HepG2 (cell line): ENCODE data around the gene PRSS12. TPM values are rescaled to one million over a fixed set of nuclear protein-coding genes. Genes with fewer than 3 reads are reported as not detected.
A peak's percentile ranks its signal among the peaks of the same experiment; 100 is the strongest.
"Not testable (repeated sequence)": the region's sequence is repeated elsewhere in the genome, so short reads cannot be mapped to it uniquely, and the experiment has no call there.

ENCODE experiments used
- ATAC-seq: fragments of 200-7000 bp; cut with Tn5 transposase; 3 replicates; pipeline ENCODE4 v1.9.1; 2020; ENCODE audit warnings: mild to moderate bottlenecking, moderate library complexity
- BruUV-seq: library from RNA; stranded (reverse); fragments of 400-500 nt; replicated peaks from 2 replicates; lab custom pipeline; 2021; lab: Mats Ljungman, UMichigan
- CTCF ChIA-PET: fragments of 300-600 bp; formaldehyde crosslinking; extraction: SDS; loops from one replicate; lab custom pipeline; 2021; ENCODE audit warnings: low total read pairs, inconsistent platforms, low intra/inter-chr PET ratio; lab: Yijun Ruan, JAX
- POLR2A ChIA-PET: fragments of 350-600 bp; sonication (Branson Sonifier 250); formaldehyde crosslinking; loops from one replicate; lab custom pipeline; 2020; ENCODE audit warnings: antibody characterized with exemption, inconsistent platforms; lab: Yijun Ruan, JAX
- DNase-seq: peaks from one replicate; pipeline ENCODE4 v3.0.0-alpha.2; 2015; ENCODE audit warnings: low spot score
- FAIRE-seq: peaks from 3 replicates; lab custom pipeline; 2011; peaks lifted over from hg19 to GRCh38; lab: Jason Lieb, UNC
- H2AFZ ChIP-seq: one replicate; pipeline ENCODE4 v1.6.1; 2011; ENCODE audit warnings: low read length, inconsistent platforms
- H3K27ac ChIP-seq: fragments of 300-600 bp; 3 replicates; pipeline ENCODE4 v1.8.0; 2011; ENCODE audit warnings: mixed run types, mild to moderate bottlenecking, mixed read lengths, low read length, inconsistent platforms; ENCODE audit not compliant: insufficient read depth; ENCODE audit errors: extremely low read length
- H3K27me3 ChIP-seq, 2 experiments: fragments of 200-600 bp in 1 of 2; 2 replicates in 1 of 2; 3 replicates in 1 of 2; pipeline versions ENCODE4 v1.6.0 to v1.8.0; 2011; ENCODE audit warnings: low read length in 2 of 2, mild to moderate bottlenecking in 2 of 2, moderate library complexity in 2 of 2, inconsistent platforms in 1 of 2; ENCODE audit not compliant: insufficient read depth in 2 of 2, control insufficient read depth in 1 of 2
- H3K36me3 ChIP-seq, 2 experiments: fragments of 200-600 bp in 1 of 2; replicated peaks in 1 of 2; 2 replicates in 1 of 2; 3 replicates in 1 of 2; pipeline versions ENCODE4 v1.5.1 to v1.8.0; 2011; ENCODE audit warnings: low read length in 2 of 2, inconsistent platforms in 1 of 2; ENCODE audit not compliant: insufficient read depth in 2 of 2, control insufficient read depth in 1 of 2
- H3K4me1 ChIP-seq: 2 replicates; pipeline ENCODE4 v1.5.1; 2012; ENCODE audit warnings: low read length, inconsistent platforms; ENCODE audit not compliant: insufficient read depth
- H3K4me2 ChIP-seq: 2 replicates; pipeline ENCODE4 v1.6.0; 2011; ENCODE audit warnings: low read depth, low read length, inconsistent platforms
- H3K4me3 ChIP-seq, 3 experiments: fragments of 200-600 bp in 1 of 3; sonication (generic), shearing (Covaris generic) in 1 of 3; replicated peaks in 1 of 3; 2 replicates each; pipeline ENCODE4 v1.5.1; 2011 to 2016; ENCODE audit warnings: low read length in 3 of 3, inconsistent platforms in 2 of 3, low read depth in 2 of 3, mild to moderate bottlenecking in 2 of 3, control low read depth in 1 of 3, mixed read lengths in 1 of 3; ENCODE audit not compliant: insufficient read depth in 1 of 3
- H3K79me2 ChIP-seq: one replicate; pipeline ENCODE4 v1.6.1; 2011; ENCODE audit warnings: low read length, inconsistent platforms; ENCODE audit not compliant: insufficient read depth
- H3K9ac ChIP-seq: 2 replicates; pipeline ENCODE4 v1.6.0; 2011; ENCODE audit warnings: mild to moderate bottlenecking, low read depth, low read length, inconsistent platforms; ENCODE audit not compliant: insufficient read depth
- H3K9me3 ChIP-seq: 2 replicates; pipeline ENCODE4 v1.5.1; 2012; ENCODE audit warnings: mild to moderate bottlenecking, low read length
- H4K20me1 ChIP-seq: 2 replicates; pipeline ENCODE4 v1.6.0; 2011; ENCODE audit warnings: inconsistent platforms, mild to moderate bottlenecking, low read length, moderate library complexity; ENCODE audit not compliant: insufficient read depth
- ATF7 ChIP-seq, 2 experiments: fragments of 450-650 bp in 1 of 2; sonication (generic) in 1 of 2; formaldehyde crosslinking in 1 of 2; IDR thresholded peaks; 2 replicates each; pipeline versions ENCODE4 v1.4.0 to v1.6.1; 2016 to 2020; ENCODE audit warnings: antibody characterized with exemption in 1 of 2, mild to moderate bottlenecking in 1 of 2, missing genetic modification reagents in 1 of 2
- NCOA2 ChIP-seq: sonication (generic); formaldehyde crosslinking; IDR thresholded peaks from 2 replicates; pipeline ENCODE4 v1.8.0; 2022; ENCODE audit warnings: inconsistent platforms
- TP53 ChIP-seq: sonication (generic); formaldehyde crosslinking; conservative IDR thresholded peaks from 2 replicates; pipeline ENCODE4 v1.4.0; 2020; ENCODE audit warnings: missing genetic modification reagents
- WGBS: methylation state at CpG from one replicate; pipeline ENCODE4 v1.1.6; 2017; ENCODE audit warnings: low lambda C conversion rate; 5-methylcytosine and 5-hydroxymethylcytosine counted together
- in situ Hi-C: cut with HindIII; loops from 2 replicates; pipeline ENCODE4 v1.10.0; 2017; ENCODE audit warnings: low pct_unique_long_range_greater_than_20kb; ENCODE audit not compliant: extremely low pct_ligation_motif_present
- intact Hi-C: fragments of 100-400 bp; cut with micrococcal nuclease; formaldehyde crosslinking; loops from one replicate; pipeline ENCODE4 v1.10.0; 2022; ENCODE audit not compliant: unreplicated experiment
- polyA plus RNA-seq, 8 experiments: library from polyadenylated mRNA; depleted of rRNA in 3 of 8; stranded (reverse) in 7 of 8; unstranded in 1 of 8; fragments of >200 nt; fragmentation: Illumina TruSeq in 4 of 8; extraction: Trizol in 4 of 8; gene quantifications; 2 replicates each; pipeline versions ENCODE4 v1.2.1 to v1.2.3, GENCODE V29; 2011 to 2016; ENCODE audit warnings: low read depth in 4 of 8, missing spikeins in 1 of 8, mixed read lengths in 1 of 8; ENCODE audit not compliant: insufficient read depth in 1 of 8
- total RNA-seq, 5 experiments: library from RNA; depleted of rRNA; stranded (reverse); fragments of >200 nt; fragmentation: Illumina TruSeq; extraction: Trizol; gene quantifications; 2 replicates each; pipeline ENCODE4 v1.2.3, GENCODE V29; 2016; ENCODE audit warnings: low read depth in 1 of 5

Gene PRSS12
- total and polyA plus RNA-seq, 2 of the 13 experiments (the other 11 are each of a cell fraction or from before 2014, with no cell fraction given) = 0.02 TPM; not detected in 1

DNA sequence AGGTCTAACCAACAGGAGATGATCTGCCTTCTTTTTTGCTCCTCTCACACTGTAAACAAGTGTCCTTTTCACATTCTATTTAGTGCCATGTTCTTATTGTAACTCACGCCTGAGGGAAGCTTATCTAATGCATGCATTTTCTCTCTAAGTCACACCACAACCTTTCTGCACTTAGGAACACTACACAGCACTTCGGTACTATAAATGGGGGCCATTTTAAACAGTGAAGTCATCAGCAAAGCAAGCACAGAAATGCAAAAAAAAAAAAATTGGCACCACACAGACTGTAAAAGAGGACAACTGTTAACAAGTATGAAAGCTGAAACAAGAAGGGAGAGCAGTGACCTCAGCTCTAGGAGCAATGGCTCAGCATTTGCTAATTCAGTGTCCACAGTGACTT is 45.2 kb downstream of the PRSS12 start (continued):
- no peak for TF ChIP-seq NCOA2 (CRISPR knock-in tag)

DNA sequence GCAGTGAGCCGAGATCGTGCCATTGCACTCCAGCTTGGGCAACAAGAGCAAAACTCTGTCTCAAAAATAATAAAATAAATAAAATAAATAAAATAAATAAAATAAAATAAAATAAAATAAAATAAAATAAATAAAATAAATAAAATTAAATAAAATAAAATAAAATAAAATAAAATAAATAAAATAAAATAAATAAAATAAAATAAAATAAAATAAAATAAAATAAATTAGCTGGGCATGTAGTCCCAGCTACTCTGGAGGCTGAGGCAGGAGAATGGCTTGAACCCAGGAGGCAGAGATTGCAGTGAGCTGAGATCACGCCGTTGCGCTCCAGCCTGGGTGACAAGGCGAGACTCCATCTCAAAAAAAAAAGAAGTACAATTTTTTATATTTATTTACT is 53.2 kb downstream of the PRSS12 start:
- H3K27me3 ChIP-seq, FAIRE-seq, H3K9me3 ChIP-seq, H2AFZ ChIP-seq, H3K79me2 ChIP-seq, CTCF ChIA-PET, H3K4me3 ChIP-seq, in situ Hi-C loops, H4K20me1 ChIP-seq, BruUV-seq, ATAC-seq, H3K27ac ChIP-seq, DNase-seq, H3K4me2 ChIP-seq, H3K36me3 ChIP-seq, H3K9ac ChIP-seq, intact Hi-C loops, POLR2A ChIA-PET, H3K4me1 ChIP-seq: not testable (repeated sequence)
- 85% methylated on average over 6 of the region's 6 CpGs for WGBS

DNA sequence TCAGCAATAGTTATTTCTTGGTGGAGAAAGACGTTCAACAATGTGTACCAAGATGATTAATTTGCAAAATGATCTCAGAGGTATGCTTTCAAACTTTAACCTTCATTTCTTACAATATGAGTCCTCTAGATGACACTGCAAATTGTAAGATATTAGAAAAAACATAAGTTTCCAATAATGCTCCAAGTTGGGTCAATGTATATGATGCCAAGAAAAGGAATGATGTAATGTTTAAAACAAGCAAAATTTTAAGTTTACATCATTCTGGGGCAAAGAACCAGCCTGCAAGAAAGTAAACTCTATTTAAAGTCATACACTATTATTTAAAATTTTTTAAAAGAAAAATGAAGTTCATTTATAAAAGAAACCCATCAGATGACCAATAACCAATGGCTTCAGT is 56.1 kb downstream of the PRSS12 start:
- BruUV-seq = no TSS peak
- 0 out of 5 replicates have a peak, but pooled peaks cover 0 to 1% of the 10 kb centered on the region in 2 experiments for H3K27me3 ChIP-seq
- H3K36me3 ChIP-seq = no peaks in the 10 kb centered on the region
- no peak overlapping the region for H2AFZ ChIP-seq
- H3K79me2 ChIP-seq = no peaks in the 10 kb centered on the region
- H4K20me1 ChIP-seq = no peaks in the 10 kb centered on the region
- H3K9me3 ChIP-seq = no peaks in the 10 kb centered on the region
- no peak for ATAC-seq
- TF ChIP-seq ATF7 (IDR thresholded peaks at IDR 0.05) = 0 out of 2 replicates have a peak, but pooled peaks have one; percentile 31
- no peak for TF ChIP-seq ATF7 (CRISPR knock-in tag; IDR thresholded peaks at IDR 0.05)
- TF ChIP-seq TP53 = no peak
- TF ChIP-seq, all 625 proteins: peak for 1
- Histone ChIP-seq H3K9ac (no peak overlapping the region), H3K27ac (no peak overlapping the region), H3K4me1 (no peaks in the 10 kb centered on the region), H3K4me3 (no peak overlapping the region), H3K4me2 (no peak overlapping the region)
- DNase-seq (no peak), FAIRE-seq (no peak)
- in situ Hi-C loops (no loop called here), intact Hi-C loops (no loop called here)
- CTCF ChIA-PET = no interaction called here
- 0% methylated on average over 1 of the region's 1 CpG for WGBS
- POLR2A ChIA-PET = no interaction called here
